Stimulated activated CD8-positive, alpha-beta memory T cell treated with anti-CD3 and anti-CD28 coated beads, Interleukin-12 subunit alpha, Interleukin-12 subunit beta, amount 100 ng/mL, for 24 hours (primary cell): Measurements from ENCODE around the gene LHFPL6.

Experiments
- DNase-seq: peaks from one replicate; pipeline ENCODE4 v3.0.0-alpha.2; 2020; ENCODE audit errors: extremely low read depth

LHFPL6 gene

GRCh38 chr13:39510316-39510695 lies 92.7 kb downstream of the LHFPL6 start:
- no peak for DNase-seq

GRCh38 chr13:39509616-39510315 lies 93.2 kb downstream of the LHFPL6 start:
- no peak for DNase-seq

DNA sequence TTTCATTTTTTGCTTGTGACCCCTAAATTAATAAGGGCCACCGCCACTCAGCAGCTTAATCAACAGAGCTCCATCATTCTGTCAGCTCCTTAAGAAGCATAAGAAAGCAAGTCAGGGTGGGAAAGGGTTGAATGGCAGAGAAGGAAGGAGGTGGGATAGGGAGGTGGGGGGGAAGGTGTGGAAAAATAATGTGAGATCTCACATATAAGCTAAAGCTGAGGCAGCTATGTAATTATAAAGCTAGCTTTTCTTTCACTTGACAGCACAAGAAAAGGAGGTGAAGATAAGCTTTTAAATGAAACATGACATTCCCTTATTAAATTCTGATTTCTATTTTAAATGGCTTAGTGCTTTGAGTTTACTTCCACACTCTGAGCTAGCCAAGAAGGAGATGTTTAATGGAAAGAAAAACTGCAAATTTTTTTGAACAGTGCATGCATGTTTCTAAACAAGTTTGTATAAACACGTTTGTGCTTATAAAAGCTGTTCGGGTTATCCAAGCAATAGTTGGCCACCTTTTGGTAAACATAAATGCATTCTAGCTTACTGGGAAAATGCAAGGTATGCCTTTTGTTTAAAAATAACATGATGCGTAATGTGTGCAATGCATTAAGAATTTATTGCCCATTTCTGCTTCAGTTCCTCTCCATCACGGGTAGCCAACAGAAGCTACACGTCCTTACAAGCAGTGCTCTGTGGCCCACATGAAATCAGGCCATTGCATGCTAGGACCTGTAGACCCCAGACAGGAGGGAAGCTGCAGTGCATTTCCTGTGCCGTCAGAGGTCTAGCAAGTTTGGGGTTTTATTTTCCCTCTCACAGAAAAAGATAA lies 96.2 kb downstream of the LHFPL6 start:
- DNase-seq = no peak

DNA sequence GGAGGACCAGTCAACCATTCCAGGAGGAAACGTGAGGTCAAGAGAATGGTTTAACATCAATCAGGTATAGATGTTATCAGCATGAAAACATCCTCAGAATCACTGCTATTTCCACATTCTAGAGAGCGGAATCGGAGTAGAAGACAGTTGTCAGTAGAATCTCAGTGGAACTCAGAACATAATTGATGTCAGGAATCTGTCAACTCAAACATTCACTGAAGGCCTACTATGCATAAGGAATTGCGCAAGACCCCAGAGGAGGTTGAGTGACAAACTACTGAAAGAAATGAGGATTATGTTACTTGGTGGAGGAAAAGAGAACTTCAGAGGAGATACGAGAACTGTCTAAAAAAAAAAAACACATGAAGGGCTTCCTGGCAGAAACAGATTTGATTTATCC lies 97.8 kb downstream of the LHFPL6 start:
- DNase-seq = no peak

- no peak for DNase-seq
These were observed 99.9 kb downstream of the LHFPL6 start for GRCh38 chr13:39503048-39503447.

DNA sequence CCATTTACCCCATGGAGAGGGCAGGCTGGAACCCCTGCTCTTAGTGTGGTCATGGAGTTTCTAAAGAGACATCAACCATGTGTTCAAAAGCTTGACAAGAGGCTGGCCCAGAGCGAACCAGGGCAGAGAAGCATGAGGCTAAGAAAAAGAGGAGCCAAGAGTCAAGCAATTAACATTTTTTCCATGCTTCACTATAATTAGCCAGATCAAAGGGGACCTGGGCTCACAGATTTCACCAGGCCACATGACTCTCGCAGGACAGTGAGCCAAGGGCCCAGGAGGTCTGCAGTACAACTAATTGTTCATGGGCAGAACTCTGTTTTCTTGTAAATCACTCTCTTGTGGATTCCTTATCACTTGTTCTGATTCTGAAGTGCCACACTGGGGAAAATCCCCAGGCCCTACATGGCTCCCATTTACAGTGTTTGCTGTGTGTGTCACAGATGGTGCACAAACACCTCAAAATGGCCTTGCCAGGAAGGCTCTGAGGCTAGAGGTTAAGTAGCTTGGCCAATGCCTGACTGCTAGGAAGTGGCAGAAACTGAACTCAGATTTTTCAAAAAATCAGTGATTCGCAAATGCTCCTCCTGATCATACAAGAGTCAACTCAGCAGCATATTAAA lies 101.2 kb downstream of the LHFPL6 start:
- DNase-seq = no peak

DNA sequence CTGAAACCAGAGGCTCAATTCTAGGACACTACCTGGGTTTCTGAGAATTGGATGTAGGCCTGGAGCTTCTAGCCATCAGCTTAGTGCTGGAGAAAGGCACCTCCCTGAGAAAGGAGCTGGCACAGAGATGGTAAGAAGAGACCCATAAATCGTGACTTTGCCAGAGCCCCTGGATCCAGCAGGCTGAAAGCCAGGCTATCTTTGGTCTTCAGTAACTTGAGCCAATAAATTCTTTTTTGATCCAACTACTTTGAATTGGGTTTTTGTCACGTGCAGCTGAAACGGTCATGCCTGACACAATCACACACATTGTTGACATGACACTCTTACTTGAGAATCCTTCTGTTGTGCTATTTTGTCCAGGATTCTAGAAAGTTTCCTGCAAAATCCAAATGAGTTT lies 103.4 kb downstream of the LHFPL6 start:
- no peak for DNase-seq

DNA sequence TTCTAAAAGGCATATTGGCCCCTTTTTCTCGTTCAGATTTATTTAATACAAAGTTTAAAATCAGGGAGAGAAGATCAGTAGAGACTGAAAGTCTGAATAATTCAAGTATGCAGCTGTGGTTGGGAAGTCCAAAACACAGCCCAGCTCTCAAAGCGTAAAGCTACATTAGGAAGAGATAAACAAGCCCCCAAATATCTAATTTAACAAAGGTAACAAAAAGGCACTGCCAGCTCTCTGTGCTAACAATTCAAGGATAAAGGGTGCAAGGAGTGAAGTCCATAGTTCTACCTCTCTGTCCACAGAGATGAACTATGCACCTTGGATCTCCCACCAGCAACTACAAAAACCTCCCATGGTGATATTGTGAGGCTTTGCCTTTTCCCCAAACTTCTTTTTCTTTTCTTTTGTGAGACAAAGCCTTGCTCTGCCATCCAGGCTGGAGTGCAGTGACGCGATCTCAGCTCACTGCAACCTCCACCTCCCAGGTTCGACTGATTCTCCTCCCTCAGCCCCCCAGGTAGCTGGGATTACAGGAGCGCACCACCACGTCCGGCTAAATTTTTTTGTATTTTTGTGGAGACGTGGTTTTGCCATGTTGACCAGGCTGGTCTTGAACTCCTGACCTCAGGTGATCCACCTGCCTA lies 104.4 kb downstream of the LHFPL6 start:
- DNase-seq = no peak

GRCh38 chr13:39496506-39496905 lies 106.5 kb downstream of the LHFPL6 start:
- no peak for DNase-seq

- no peak for DNase-seq
These were observed 108.4 kb downstream of the LHFPL6 start for GRCh38 chr13:39494633-39495032.

DNA sequence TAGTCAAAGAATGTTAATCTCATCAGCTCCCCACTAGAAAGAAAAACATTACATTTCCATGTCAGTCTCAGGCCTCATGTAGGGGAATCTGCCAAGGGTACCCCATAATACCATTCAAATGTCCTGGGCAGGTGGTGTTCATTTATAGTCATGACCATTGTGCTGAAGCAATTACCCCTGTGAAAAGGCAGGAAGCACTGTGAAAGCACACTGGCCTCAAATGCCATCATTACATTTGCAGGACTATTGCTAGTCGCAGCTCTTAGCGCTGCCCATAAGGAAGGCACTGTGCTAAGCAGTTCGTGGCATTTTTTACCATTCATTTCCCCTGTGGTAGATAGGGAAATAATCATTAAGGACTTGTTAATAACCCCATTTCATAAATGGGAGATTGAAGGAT lies 109.0 kb downstream of the LHFPL6 start:
- no peak for DNase-seq

GRCh38 chr13:39490136-39490535 lies 112.9 kb downstream of the LHFPL6 start:
- DNase-seq = no peak

- DNase-seq = no peak
These were observed 116.2 kb downstream of the LHFPL6 start for GRCh38 chr13:39486758-39487157.

GRCh38 chr13:39485314-39485700 lies 117.7 kb downstream of the LHFPL6 start:
- no peak for DNase-seq

- no peak for DNase-seq
These were observed 118.3 kb downstream of the LHFPL6 start for GRCh38 chr13:39484506-39485313.

GRCh38 chr13:39483326-39483725 lies 119.7 kb downstream of the LHFPL6 start:
- no peak for DNase-seq

GRCh38 chr13:39481491-39481890 lies 121.5 kb downstream of the LHFPL6 start:
- no peak for DNase-seq

DNA sequence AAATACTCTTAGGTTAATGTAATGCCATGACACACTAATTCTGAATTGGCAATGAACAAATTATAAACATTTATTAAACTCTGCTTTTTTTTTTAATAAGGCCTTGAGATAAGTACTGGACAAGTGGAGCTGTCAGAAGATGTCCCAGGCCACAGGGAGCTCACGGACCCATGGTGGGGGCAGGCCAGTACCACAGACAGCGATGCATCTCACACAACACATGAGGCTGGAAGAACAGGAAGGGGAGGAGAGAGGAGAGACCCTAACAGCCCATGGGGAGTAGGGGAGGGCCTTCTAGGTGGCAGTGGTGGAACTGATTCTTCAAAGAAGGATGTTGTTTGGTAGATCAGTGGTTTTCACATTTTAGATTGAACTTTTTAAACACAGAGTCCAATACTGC lies 128.4 kb downstream of the LHFPL6 start:
- no peak for DNase-seq

DNA sequence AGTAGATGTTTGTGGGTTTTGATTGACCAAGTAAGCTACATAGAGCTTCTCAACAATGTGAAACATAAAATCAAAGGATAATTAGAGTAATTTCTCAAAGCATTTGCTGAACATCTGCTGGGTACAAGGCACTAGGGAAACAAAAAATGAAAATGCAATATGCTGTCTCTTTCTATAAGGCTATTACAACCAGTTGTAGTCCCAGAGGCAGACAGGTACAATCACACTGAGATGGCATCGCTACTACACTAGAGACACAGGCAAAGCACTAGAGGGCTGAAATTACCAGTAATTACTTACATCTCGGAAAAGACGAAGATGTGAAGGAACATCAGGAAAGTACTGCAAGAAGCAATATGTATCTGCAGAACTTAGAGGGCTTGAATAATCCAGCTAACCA lies 133.3 kb downstream of the LHFPL6 start:
- no peak for DNase-seq

DNA sequence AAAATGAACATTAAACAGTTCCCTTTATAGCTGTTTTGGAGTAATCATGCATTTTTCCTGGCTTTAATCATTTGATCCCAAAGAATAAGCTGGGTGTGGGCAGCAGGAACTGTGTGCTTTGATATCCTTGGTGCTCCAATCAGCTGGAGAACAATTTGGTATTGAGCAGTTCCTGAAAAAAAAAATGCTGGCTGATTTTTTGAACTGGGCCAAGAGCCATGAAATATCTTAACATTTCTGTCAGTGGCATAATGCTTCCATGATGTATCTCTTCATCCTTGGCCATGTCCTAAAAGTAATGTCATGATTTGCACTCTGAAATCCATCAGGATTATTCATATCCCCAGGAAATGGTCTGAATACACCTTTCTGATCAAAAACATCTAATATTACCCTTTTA lies 134.7 kb downstream of the LHFPL6 start:
- no peak for DNase-seq

DNA sequence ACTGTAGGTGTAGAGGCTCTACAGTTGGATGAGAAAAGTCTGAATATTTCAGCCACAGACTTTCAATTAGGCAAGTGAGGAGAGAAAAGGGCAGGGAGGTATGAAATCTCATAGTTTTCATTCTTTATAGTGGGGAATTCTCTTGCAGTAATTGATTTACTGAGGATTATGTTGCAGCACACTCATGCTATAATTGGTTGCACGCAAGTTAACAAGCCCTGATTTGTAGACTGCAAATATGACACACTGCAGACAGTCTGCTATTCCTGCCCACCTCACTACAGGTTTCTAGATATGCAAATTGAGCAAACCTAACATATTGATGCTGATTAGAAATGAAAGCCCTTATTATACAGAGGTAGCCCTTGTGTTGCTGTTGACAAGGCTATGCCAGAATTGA lies 139.4 kb downstream of the LHFPL6 start:
- DNase-seq = no peak

DNA sequence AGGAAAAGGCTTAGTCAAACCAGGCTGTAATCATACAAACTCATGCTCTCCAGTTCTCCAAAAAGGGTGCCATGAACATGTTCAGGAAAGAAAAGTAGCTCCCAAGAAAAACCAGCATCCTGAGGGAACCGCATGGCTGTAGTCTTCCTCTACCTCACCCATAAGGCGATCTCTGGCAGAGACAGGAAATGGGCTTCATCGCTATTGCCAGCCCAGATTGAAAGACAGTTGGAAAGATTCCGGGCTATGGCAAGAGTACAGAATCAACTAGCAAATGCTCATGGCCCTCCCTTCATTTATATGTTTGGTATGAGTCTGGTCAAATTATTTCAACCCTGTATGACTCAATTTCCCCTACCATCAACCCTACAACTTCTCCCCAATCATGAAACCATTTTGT lies 140.1 kb downstream of the LHFPL6 start:
- no peak for DNase-seq
